Measurements from ENCODE around the gene SIPA1. TPM values are rescaled to one million over a fixed set of nuclear protein-coding genes. Genes with fewer than 3 reads are reported as not detected.

The SIPA1 gene
- total and polyA plus RNA-seq, 2 of the 13 experiments (the other 11 are each of a cell fraction or from before 2014, with no cell fraction given), result 5.8 to 7.7 TPM

DNA sequence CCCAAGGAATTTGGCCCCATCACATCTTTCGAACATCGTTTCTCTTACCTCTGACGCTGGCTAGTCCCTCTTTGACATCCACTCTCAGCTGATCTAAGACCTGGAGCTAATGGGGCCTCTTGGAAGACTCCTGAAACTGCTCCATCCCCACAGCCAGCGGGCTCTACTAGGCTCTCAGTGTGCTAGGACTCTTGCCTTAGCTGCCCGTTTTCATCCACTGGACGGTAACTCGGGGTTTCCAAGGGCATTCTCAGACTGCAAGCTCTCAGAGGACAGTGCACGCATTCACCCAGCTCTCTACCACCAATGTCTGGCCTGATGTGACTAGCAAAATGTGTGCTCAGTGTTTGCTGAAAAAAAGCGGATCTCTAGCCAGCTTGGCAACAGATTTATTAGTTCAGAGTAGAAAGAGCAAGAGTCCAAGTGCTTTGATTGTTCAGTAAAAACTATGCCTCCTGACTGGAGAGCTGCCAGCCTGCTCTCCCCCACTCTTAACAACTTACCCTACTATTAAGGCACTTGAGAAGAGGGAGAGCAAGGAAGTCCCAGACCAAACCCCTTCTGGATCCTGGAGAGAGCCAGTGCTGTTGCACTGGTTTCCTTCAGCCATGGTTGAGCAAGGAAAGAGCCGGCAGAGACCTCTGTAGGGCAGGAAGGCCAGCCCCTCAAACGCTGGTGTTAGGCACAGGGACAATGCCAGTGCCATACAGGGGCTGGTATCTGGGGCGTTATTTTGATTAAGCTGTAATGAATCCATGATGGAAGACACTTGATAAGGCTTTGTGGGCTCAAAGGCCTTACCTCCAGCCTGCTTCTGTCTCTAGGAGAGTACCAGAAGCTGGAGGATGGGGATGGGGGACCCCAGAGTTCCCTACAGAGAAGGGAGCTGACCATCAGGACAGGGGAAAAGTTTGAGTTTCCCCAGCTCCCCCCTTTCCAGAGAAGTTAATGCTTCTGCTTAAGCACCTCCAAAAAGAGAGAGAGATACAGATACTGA lies 15.6 kb downstream of the SIPA1 start (continued):
- TF ChIP-seq, protein P1, sequence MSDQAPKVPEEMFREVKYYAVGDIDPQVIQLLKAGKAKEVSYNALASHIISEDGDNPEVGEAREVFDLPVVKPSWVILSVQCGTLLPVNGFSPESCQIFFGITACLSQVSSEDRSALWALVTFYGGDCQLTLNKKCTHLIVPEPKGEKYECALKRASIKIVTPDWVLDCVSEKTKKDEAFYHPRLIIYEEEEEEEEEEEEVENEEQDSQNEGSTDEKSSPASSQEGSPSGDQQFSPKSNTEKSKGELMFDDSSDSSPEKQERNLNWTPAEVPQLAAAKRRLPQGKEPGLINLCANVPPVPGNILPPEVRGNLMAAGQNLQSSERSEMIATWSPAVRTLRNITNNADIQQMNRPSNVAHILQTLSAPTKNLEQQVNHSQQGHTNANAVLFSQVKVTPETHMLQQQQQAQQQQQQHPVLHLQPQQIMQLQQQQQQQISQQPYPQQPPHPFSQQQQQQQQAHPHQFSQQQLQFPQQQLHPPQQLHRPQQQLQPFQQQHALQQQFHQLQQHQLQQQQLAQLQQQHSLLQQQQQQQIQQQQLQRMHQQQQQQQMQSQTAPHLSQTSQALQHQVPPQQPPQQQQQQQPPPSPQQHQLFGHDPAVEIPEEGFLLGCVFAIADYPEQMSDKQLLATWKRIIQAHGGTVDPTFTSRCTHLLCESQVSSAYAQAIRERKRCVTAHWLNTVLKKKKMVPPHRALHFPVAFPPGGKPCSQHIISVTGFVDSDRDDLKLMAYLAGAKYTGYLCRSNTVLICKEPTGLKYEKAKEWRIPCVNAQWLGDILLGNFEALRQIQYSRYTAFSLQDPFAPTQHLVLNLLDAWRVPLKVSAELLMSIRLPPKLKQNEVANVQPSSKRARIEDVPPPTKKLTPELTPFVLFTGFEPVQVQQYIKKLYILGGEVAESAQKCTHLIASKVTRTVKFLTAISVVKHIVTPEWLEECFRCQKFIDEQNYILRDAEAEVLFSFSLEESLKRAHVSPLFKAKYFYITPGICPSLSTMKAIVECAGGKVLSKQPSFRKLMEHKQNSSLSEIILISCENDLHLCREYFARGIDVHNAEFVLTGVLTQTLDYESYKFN (CRISPR knock-in tag; conservative IDR thresholded peaks at IDR 0.05), result peak; percentile 66
- TF ChIP-seq ZNF660 (CRISPR knock-in tag; IDR thresholded peaks at IDR 0.05; ENCODE audit: borderline replicate concordance, low read depth) (no peak), NFATC3 (CRISPR knock-in tag; IDR thresholded peaks at IDR 0.05) (0 out of 2 replicates have a peak, but pooled peaks have one; percentile 38), HNRNPL (IDR thresholded peaks at IDR 0.05; ENCODE audit: low read depth, low read length) (no peak), ISL2 (CRISPR knock-in tag; IDR thresholded peaks at IDR 0.05) (no peak), ESRRA (CRISPR knock-in tag; IDR thresholded peaks at IDR 0.05; ENCODE audit: low read depth) (0 out of 2 replicates have a peak, but pooled peaks have one; percentile 19), PCBP1 (IDR thresholded peaks at IDR 0.05; ENCODE audit: borderline replicate concordance, low read depth, low read length) (0 out of 2 replicates have a peak, but pooled peaks have one; percentile 1), BRCA1 (CRISPR knock-in tag; IDR thresholded peaks at IDR 0.05) (no peak)
- TF ChIP-seq, protein P2, sequence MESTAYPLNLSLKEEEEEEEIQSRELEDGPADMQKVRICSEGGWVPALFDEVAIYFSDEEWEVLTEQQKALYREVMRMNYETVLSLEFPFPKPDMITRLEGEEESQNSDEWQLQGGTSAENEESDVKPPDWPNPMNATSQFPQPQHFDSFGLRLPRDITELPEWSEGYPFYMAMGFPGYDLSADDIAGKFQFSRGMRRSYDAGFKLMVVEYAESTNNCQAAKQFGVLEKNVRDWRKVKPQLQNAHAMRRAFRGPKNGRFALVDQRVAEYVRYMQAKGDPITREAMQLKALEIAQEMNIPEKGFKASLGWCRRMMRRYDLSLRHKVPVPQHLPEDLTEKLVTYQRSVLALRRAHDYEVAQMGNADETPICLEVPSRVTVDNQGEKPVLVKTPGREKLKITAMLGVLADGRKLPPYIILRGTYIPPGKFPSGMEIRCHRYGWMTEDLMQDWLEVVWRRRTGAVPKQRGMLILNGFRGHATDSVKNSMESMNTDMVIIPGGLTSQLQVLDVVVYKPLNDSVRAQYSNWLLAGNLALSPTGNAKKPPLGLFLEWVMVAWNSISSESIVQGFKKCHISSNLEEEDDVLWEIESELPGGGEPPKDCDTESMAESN (CRISPR knock-in tag; conservative IDR thresholded peaks at IDR 0.05), result peak; percentile 92
- TF ChIP-seq, protein P3, sequence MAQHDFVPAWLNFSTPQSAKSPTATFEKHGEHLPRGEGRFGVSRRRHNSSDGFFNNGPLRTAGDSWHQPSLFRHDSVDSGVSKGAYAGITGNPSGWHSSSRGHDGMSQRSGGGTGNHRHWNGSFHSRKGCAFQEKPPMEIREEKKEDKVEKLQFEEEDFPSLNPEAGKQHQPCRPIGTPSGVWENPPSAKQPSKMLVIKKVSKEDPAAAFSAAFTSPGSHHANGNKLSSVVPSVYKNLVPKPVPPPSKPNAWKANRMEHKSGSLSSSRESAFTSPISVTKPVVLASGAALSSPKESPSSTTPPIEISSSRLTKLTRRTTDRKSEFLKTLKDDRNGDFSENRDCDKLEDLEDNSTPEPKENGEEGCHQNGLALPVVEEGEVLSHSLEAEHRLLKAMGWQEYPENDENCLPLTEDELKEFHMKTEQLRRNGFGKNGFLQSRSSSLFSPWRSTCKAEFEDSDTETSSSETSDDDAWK (CRISPR knock-in tag; IDR thresholded peaks at IDR 0.05), result no peak
- TF ChIP-seq, protein P4, sequence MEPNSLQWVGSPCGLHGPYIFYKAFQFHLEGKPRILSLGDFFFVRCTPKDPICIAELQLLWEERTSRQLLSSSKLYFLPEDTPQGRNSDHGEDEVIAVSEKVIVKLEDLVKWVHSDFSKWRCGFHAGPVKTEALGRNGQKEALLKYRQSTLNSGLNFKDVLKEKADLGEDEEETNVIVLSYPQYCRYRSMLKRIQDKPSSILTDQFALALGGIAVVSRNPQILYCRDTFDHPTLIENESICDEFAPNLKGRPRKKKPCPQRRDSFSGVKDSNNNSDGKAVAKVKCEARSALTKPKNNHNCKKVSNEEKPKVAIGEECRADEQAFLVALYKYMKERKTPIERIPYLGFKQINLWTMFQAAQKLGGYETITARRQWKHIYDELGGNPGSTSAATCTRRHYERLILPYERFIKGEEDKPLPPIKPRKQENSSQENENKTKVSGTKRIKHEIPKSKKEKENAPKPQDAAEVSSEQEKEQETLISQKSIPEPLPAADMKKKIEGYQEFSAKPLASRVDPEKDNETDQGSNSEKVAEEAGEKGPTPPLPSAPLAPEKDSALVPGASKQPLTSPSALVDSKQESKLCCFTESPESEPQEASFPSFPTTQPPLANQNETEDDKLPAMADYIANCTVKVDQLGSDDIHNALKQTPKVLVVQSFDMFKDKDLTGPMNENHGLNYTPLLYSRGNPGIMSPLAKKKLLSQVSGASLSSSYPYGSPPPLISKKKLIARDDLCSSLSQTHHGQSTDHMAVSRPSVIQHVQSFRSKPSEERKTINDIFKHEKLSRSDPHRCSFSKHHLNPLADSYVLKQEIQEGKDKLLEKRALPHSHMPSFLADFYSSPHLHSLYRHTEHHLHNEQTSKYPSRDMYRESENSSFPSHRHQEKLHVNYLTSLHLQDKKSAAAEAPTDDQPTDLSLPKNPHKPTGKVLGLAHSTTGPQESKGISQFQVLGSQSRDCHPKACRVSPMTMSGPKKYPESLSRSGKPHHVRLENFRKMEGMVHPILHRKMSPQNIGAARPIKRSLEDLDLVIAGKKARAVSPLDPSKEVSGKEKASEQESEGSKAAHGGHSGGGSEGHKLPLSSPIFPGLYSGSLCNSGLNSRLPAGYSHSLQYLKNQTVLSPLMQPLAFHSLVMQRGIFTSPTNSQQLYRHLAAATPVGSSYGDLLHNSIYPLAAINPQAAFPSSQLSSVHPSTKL (CRISPR knock-in tag; IDR thresholded peaks at IDR 0.05), result no peak
- TF ChIP-seq, protein P5, sequence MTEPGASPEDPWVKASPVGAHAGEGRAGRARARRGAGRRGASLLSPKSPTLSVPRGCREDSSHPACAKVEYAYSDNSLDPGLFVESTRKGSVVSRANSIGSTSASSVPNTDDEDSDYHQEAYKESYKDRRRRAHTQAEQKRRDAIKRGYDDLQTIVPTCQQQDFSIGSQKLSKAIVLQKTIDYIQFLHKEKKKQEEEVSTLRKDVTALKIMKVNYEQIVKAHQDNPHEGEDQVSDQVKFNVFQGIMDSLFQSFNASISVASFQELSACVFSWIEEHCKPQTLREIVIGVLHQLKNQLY (CRISPR knock-in tag; IDR thresholded peaks at IDR 0.05), result no peak
- TF ChIP-seq, protein P6, sequence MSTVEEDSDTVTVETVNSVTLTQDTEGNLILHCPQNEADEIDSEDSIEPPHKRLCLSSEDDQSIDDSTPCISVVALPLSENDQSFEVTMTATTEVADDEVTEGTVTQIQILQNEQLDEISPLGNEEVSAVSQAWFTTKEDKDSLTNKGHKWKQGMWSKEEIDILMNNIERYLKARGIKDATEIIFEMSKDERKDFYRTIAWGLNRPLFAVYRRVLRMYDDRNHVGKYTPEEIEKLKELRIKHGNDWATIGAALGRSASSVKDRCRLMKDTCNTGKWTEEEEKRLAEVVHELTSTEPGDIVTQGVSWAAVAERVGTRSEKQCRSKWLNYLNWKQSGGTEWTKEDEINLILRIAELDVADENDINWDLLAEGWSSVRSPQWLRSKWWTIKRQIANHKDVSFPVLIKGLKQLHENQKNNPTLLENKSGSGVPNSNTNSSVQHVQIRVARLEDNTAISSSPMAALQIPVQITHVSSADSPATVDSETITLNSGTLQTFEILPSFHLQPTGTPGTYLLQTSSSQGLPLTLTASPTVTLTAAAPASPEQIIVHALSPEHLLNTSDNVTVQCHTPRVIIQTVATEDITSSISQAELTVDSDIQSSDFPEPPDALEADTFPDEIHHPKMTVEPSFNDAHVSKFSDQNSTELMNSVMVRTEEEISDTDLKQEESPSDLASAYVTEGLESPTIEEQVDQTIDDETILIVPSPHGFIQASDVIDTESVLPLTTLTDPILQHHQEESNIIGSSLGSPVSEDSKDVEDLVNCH (CRISPR knock-in tag; IDR thresholded peaks at IDR 0.05), result 0 out of 2 replicates have a peak, but pooled peaks have one; percentile 0
